ENCODE data around the gene HDHD5. TPM values are rescaled to one million over a fixed set of nuclear protein-coding genes. Genes with fewer than 3 reads are reported as not detected.
A peak's percentile ranks its signal among the peaks of the same experiment; 100 is the strongest.

The HDHD5 gene
- total and polyA plus RNA-seq, 4 donors: 16.7 to 49.2 (median 27.8) TPM

GRCh38 chr22:17140826-17141766 lies 18.0 kb downstream of the HDHD5 start:
- TF ChIP-seq CTCF (IDR thresholded peaks at IDR 0.05; ENCODE audit: control extremely low read depth, extremely low read depth): no peak
- 94% methylated on average over 9 of the region's 9 CpGs for WGBS, 2 donors
- H3K4me3 ChIP-seq: no peak overlapping the region
- ATAC-seq (ENCODE audit: insufficient read depth, low FRiP score): no peak
- H3K9me3 ChIP-seq (ENCODE audit: control insufficient read depth in 4 of 4, insufficient read depth in 3 of 4, low read length in 3 of 4): no peaks in the 10 kb centered on the region
- H3K9ac ChIP-seq (ENCODE audit: insufficient read depth in 1 of 2, low read length in 2 of 2): no peak overlapping the region
- peaks cover 7 to 54% (median 9%) of the 10 kb centered on the region in 4 donors for H3K36me3 ChIP-seq (ENCODE audit: control insufficient read depth in 4 of 4, insufficient read depth in 4 of 4, low read length in 4 of 4)
- no peaks in the 10 kb centered on the region for H3K27me3 ChIP-seq (ENCODE audit: control insufficient read depth in 3 of 3, insufficient read depth in 3 of 3, low read length in 2 of 3)
- H3K27ac ChIP-seq (ENCODE audit: low read depth in 1 of 2, low read length in 1 of 2): peak overlapping the region in 1 of 2 donors; percentile 28
- peaks cover 0 to 11% (median 0%) of the 10 kb centered on the region in 5 donors for H3K4me1 ChIP-seq (ENCODE audit: control insufficient read depth in 5 of 5, insufficient read depth in 5 of 5, low read length in 5 of 5)
- no peak for DNase-seq

- no peak for TF ChIP-seq CTCF (IDR thresholded peaks at IDR 0.05; ENCODE audit: control extremely low read depth, extremely low read depth)
- 88 to 94% methylated on average over 8 of the region's 8 CpGs for WGBS, 2 donors
- no peak overlapping the region for H3K4me3 ChIP-seq
- H3K4me1 ChIP-seq (ENCODE audit: control insufficient read depth in 5 of 5, insufficient read depth in 5 of 5, low read length in 5 of 5): peaks cover 0 to 11% (median 0%) of the 10 kb centered on the region in 5 donors
- no peak for DNase-seq
- H3K9ac ChIP-seq (ENCODE audit: insufficient read depth in 1 of 2, low read length in 2 of 2): no peak overlapping the region
- peak overlapping the region in 1 of 2 donors; percentile 45 for H3K27ac ChIP-seq (ENCODE audit: low read depth in 1 of 2, low read length in 1 of 2)
- H3K36me3 ChIP-seq (ENCODE audit: control insufficient read depth in 4 of 4, insufficient read depth in 4 of 4, low read length in 4 of 4): peaks cover 7 to 55% (median 9%) of the 10 kb centered on the region in 4 donors
- H3K27me3 ChIP-seq (ENCODE audit: control insufficient read depth in 3 of 3, insufficient read depth in 3 of 3, low read length in 2 of 3): no peaks in the 10 kb centered on the region
- no peak for ATAC-seq (ENCODE audit: insufficient read depth, low FRiP score)
- H3K9me3 ChIP-seq (ENCODE audit: control insufficient read depth in 4 of 4, insufficient read depth in 3 of 4, low read length in 3 of 4): no peaks in the 10 kb centered on the region
Measured at GRCh38 chr22:17140022-17140421, 19.1 kb downstream of the HDHD5 start.

- DNase-seq (no peak), ATAC-seq (ENCODE audit: insufficient read depth, low FRiP score) (no peak)
- H3K9ac ChIP-seq (ENCODE audit: insufficient read depth in 1 of 2, low read length in 2 of 2): no peak overlapping the region
- H3K4me1 ChIP-seq (ENCODE audit: control insufficient read depth in 5 of 5, insufficient read depth in 5 of 5, low read length in 5 of 5): peaks cover 0 to 11% (median 0%) of the 10 kb centered on the region in 5 donors
- no peak overlapping the region for H3K27ac ChIP-seq (ENCODE audit: low read depth in 1 of 2, low read length in 1 of 2)
- no peaks in the 10 kb centered on the region for H3K9me3 ChIP-seq (ENCODE audit: control insufficient read depth in 4 of 4, insufficient read depth in 3 of 4, low read length in 3 of 4)
- TF ChIP-seq CTCF (IDR thresholded peaks at IDR 0.05; ENCODE audit: control extremely low read depth, extremely low read depth): no peak
- no peaks in the 10 kb centered on the region for H3K27me3 ChIP-seq (ENCODE audit: control insufficient read depth in 3 of 3, insufficient read depth in 3 of 3, low read length in 2 of 3)
- H3K36me3 ChIP-seq (ENCODE audit: control insufficient read depth in 4 of 4, insufficient read depth in 4 of 4, low read length in 4 of 4): peaks cover 7 to 50% (median 8%) of the 10 kb centered on the region in 4 donors
- H3K4me3 ChIP-seq: no peak overlapping the region
- 94 to 98% methylated on average over 11 of the region's 11 CpGs for WGBS, 2 donors
Measured at GRCh38 chr22:17138513-17138912, 20.6 kb downstream of the HDHD5 start.
